Panc1 (cell line): ENCODE results near the gene TFAP2B.

Source experiments
- CTCF ChIP-seq: fragments of 450-650 bp; IDR thresholded peaks from 2 replicates; pipeline ENCODE4 v1.5.1; 2017; ENCODE audit warnings: mild to moderate bottlenecking
- POLR2AphosphoS5 ChIP-seq: IDR thresholded peaks from 2 replicates; pipeline ENCODE4 v1.6.1; 2012; ENCODE audit warnings: mild to moderate bottlenecking, low read depth, low read length, moderate library complexity
- REST ChIP-seq, 2 experiments: IDR thresholded peaks; 2 replicates each; pipeline ENCODE4 v1.6.1; 2011 to 2012; ENCODE audit warnings: low read depth in 2 of 2, control low read depth in 1 of 2, low read length in 1 of 2, mild to moderate bottlenecking in 1 of 2, moderate library complexity in 1 of 2; ENCODE audit not compliant: insufficient read depth in 1 of 2
- SIN3A ChIP-seq: IDR thresholded peaks from 2 replicates; pipeline ENCODE4 v1.6.1; 2012; ENCODE audit warnings: low read depth, mild to moderate bottlenecking, low read length, moderate library complexity, borderline replicate concordance; ENCODE audit not compliant: insufficient read depth

- TF ChIP-seq CTCF (no peak), POLR2AphosphoS5 (no peak), REST (IDR thresholded peaks at IDR 0.05; ENCODE audit: insufficient read depth in 1 of 2, low read depth in 2 of 2, low read length in 1 of 2) (no peak), SIN3A (no peak)
Observed at GRCh38 chr6:50890579-50890978, 71.9 kb downstream of the TFAP2B start.
